Panc1 (cell line): ENCODE data around the gene AGAP1. TPM values are rescaled to one million over a fixed set of nuclear protein-coding genes. Genes with fewer than 3 reads are reported as not detected.

Experiments used
- ATAC-seq: fragments of 200-7000 bp; cut with Tn5 transposase; 2 replicates; pipeline ENCODE4 v1.9.1; 2020; ENCODE audit warnings: mild to moderate bottlenecking, moderate library complexity
- BruUV-seq: library from RNA; stranded (reverse); fragments of 400-500 nt; replicated peaks from 2 replicates; lab custom pipeline; 2021; lab: Mats Ljungman, UMichigan
- CTCF ChIA-PET: fragments of 300-600 bp; sonication (Branson Sonifier 250); formaldehyde crosslinking; loops from one replicate; lab custom pipeline; 2022; ENCODE audit warnings: antibody characterized with exemption; lab: Charles Lee
- POLR2A ChIA-PET: fragments of 300-600 bp; sonication (Branson Sonifier 250); formaldehyde crosslinking; loops from one replicate; lab custom pipeline; 2022; ENCODE audit warnings: antibody characterized with exemption; lab: Charles Lee
- DNase-seq: peaks from one replicate; pipeline ENCODE4 v3.0.0-alpha.2; 2010; ENCODE audit warnings: low read depth, low spot score
- H3K27ac ChIP-seq: 2 replicates; pipeline ENCODE4 v1.5.1; 2011; ENCODE audit warnings: mild to moderate bottlenecking, low read length, inconsistent platforms
- H3K27me3 ChIP-seq: fragments of 200-500 bp; sonication (Bioruptor generic); 2 replicates; pipeline ENCODE4 v1.6.0; 2014; ENCODE audit warnings: low read length, inconsistent platforms; ENCODE audit not compliant: control insufficient read depth, insufficient read depth
- H3K36me3 ChIP-seq: fragments of 200-500 bp; sonication (Bioruptor generic); 2 replicates; pipeline ENCODE4 v1.5.1; 2014; ENCODE audit warnings: inconsistent platforms, mild to moderate bottlenecking, low read length, moderate library complexity; ENCODE audit not compliant: control insufficient read depth, insufficient read depth
- H3K4me1 ChIP-seq: 2 replicates; pipeline ENCODE4 v1.5.1; 2011; ENCODE audit warnings: inconsistent platforms, mild to moderate bottlenecking, low read length, moderate library complexity; ENCODE audit not compliant: control insufficient read depth, insufficient read depth
- H3K4me3 ChIP-seq, 2 experiments: 2 replicates each; pipeline ENCODE4 v1.5.1; 2011 to 2012; ENCODE audit warnings: low read depth in 2 of 2, low read length in 2 of 2, mild to moderate bottlenecking in 2 of 2, inconsistent platforms in 1 of 2, moderate library complexity in 1 of 2
- H3K9me3 ChIP-seq: fragments of 200-500 bp; sonication (Bioruptor generic); 2 replicates; pipeline ENCODE4 v1.5.1; 2014; ENCODE audit warnings: low read depth, mild to moderate bottlenecking, inconsistent platforms, low read length, moderate library complexity; ENCODE audit not compliant: control insufficient read depth, insufficient read depth
- POLR2AphosphoS5 ChIP-seq: IDR thresholded peaks from 2 replicates; pipeline ENCODE4 v1.6.1; 2012; ENCODE audit warnings: mild to moderate bottlenecking, low read depth, low read length, moderate library complexity
- REST ChIP-seq, 2 experiments: IDR thresholded peaks; 2 replicates each; pipeline ENCODE4 v1.6.1; 2011 to 2012; ENCODE audit warnings: low read depth in 2 of 2, control low read depth in 1 of 2, low read length in 1 of 2, mild to moderate bottlenecking in 1 of 2, moderate library complexity in 1 of 2; ENCODE audit not compliant: insufficient read depth in 1 of 2
- SIN3A ChIP-seq: IDR thresholded peaks from 2 replicates; pipeline ENCODE4 v1.6.1; 2012; ENCODE audit warnings: low read depth, mild to moderate bottlenecking, low read length, moderate library complexity, borderline replicate concordance; ENCODE audit not compliant: insufficient read depth
- TCF7L2 ChIP-seq: IDR thresholded peaks from 2 replicates; pipeline ENCODE4 v1.6.1; 2011; ENCODE audit warnings: mild to moderate bottlenecking, low read depth, low read length, inconsistent platforms
- in situ Hi-C: cut with HindIII; loops from 2 replicates; pipeline ENCODE4 v1.10.0; 2016; ENCODE audit warnings: low sequenced_read_pairs, low pct_unique_long_range_greater_than_20kb
- intact Hi-C: fragments of 100-400 bp; cut with micrococcal nuclease; formaldehyde crosslinking; loops from one replicate; pipeline ENCODE4 v1.10.0; 2022; ENCODE audit not compliant: unreplicated experiment
- total RNA-seq: library from RNA; stranded (reverse); gene quantifications from one replicate; pipeline ENCODE4 v1.2.1, GENCODE V29; 2021; ENCODE audit not compliant: unreplicated experiment
- TF ChIP-seq, protein P1 (sequence below): fragments of 450-650 bp; IDR thresholded peaks from 2 replicates; pipeline ENCODE4 v1.5.1; 2017; ENCODE audit warnings: mild to moderate bottlenecking

Gene AGAP1
- total RNA-seq, 1 experiment from 2014 or later = 38.9 TPM

DNA sequence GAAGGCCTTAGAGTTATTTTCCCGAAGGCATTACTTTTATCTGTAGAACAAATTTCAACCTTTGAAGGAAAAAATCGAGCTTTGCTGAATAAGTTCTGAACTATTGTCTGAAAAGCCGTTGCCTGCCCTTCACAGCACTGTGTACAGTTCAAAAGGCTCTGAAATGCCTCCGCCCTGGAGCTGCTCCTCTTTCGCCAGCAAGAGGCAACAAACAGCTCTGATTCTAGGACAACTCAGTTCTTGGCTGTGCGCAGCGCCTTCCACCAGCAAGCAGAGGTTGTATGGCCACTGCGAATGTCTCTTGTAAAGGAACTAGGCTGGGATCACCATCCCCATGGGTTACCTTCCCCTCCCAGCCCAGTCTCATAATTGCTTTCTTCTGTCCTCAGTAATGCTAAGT is 365.8 kb downstream of the AGAP1 start:
- no peak for DNase-seq
- Histone ChIP-seq H3K36me3 (no peaks in the 10 kb centered on the region), H3K9me3 (no peaks in the 10 kb centered on the region), H3K4me3 (no peak overlapping the region), H3K27ac (no peak overlapping the region), H3K4me1 (no peaks in the 10 kb centered on the region), H3K27me3 (no peaks in the 10 kb centered on the region)
- ATAC-seq = no peak
- POLR2A ChIA-PET = no interaction called here
- in situ Hi-C loops (no loop called here), intact Hi-C loops (no loop called here)
- no TSS peak for BruUV-seq
- CTCF ChIA-PET = no interaction called here
- TF ChIP-seq POLR2AphosphoS5 (no peak), TCF7L2 (no peak), REST (IDR thresholded peaks at IDR 0.05; ENCODE audit: insufficient read depth in 1 of 2, low read depth in 2 of 2, low read length in 1 of 2) (no peak), SIN3A (no peak)
- TF ChIP-seq, protein P1, sequence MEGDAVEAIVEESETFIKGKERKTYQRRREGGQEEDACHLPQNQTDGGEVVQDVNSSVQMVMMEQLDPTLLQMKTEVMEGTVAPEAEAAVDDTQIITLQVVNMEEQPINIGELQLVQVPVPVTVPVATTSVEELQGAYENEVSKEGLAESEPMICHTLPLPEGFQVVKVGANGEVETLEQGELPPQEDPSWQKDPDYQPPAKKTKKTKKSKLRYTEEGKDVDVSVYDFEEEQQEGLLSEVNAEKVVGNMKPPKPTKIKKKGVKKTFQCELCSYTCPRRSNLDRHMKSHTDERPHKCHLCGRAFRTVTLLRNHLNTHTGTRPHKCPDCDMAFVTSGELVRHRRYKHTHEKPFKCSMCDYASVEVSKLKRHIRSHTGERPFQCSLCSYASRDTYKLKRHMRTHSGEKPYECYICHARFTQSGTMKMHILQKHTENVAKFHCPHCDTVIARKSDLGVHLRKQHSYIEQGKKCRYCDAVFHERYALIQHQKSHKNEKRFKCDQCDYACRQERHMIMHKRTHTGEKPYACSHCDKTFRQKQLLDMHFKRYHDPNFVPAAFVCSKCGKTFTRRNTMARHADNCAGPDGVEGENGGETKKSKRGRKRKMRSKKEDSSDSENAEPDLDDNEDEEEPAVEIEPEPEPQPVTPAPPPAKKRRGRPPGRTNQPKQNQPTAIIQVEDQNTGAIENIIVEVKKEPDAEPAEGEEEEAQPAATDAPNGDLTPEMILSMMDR = no peak

GRCh38 chr2:235860111-235860510 is 366.3 kb downstream of the AGAP1 start:
- no peak overlapping the region for H3K4me3 ChIP-seq
- no peaks in the 10 kb centered on the region for H3K36me3 ChIP-seq
- no peaks in the 10 kb centered on the region for H3K9me3 ChIP-seq
- no peak overlapping the region for H3K27ac ChIP-seq
- no TSS peak for BruUV-seq
- in situ Hi-C loops = no loop called here
- H3K27me3 ChIP-seq = no peaks in the 10 kb centered on the region
- no peak for TF ChIP-seq POLR2AphosphoS5
- TF ChIP-seq SIN3A = no peak
- no peak for TF ChIP-seq TCF7L2
- no peak for TF ChIP-seq REST (IDR thresholded peaks at IDR 0.05; ENCODE audit: insufficient read depth in 1 of 2, low read depth in 2 of 2, low read length in 1 of 2)
- TF ChIP-seq, protein P1 = no peak
- DNase-seq (no peak), ATAC-seq (no peak)
- CTCF ChIA-PET = no interaction called here
- intact Hi-C loops = no loop called here
- POLR2A ChIA-PET = no interaction called here
- no peaks in the 10 kb centered on the region for H3K4me1 ChIP-seq
